Measurements from ENCODE around the gene MAGI1.

MAGI1 gene

DNA sequence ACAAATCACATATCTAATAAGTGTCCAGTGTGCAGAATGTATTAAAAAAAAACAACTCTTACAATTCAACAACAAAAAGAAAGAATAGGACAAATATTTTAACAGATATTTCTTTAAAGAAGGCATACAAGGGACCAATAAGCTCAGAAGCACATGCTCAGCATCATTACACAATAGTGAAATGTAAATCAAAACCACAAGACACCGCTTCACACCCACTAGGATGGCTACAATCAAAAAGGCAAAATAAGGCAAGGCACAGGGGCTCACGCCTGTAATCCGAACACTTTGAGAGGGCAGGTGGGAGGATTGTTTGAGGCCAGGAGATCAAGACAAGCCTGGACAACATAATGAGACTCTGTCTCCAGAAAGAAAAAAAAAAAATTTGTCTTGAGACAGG, 255.6 kb downstream of the MAGI1 start:
- Histone ChIP-seq H3K27me3 (ENCODE audit: insufficient read depth, poor library complexity, severe bottlenecking) (peaks cover 2% of the 10 kb centered on the region), H3K27ac (replicated peaks) (no peak overlapping the region), H3K4me3 (replicated peaks; ENCODE audit: insufficient read depth, low read length) (no peak overlapping the region)
- DNase-seq (ENCODE audit: low read depth in 1 of 2, low spot score in 1 of 2): no peak
- TF ChIP-seq POLR2AphosphoS5 (IDR thresholded peaks at IDR 0.05; ENCODE audit: low read depth) (no peak), GABPA (IDR thresholded peaks at IDR 0.05; ENCODE audit: low read depth) (no peak), SPI1 (IDR thresholded peaks at IDR 0.05; ENCODE audit: borderline replicate concordance, low read depth) (no peak)
- TF ChIP-seq, protein P1, sequence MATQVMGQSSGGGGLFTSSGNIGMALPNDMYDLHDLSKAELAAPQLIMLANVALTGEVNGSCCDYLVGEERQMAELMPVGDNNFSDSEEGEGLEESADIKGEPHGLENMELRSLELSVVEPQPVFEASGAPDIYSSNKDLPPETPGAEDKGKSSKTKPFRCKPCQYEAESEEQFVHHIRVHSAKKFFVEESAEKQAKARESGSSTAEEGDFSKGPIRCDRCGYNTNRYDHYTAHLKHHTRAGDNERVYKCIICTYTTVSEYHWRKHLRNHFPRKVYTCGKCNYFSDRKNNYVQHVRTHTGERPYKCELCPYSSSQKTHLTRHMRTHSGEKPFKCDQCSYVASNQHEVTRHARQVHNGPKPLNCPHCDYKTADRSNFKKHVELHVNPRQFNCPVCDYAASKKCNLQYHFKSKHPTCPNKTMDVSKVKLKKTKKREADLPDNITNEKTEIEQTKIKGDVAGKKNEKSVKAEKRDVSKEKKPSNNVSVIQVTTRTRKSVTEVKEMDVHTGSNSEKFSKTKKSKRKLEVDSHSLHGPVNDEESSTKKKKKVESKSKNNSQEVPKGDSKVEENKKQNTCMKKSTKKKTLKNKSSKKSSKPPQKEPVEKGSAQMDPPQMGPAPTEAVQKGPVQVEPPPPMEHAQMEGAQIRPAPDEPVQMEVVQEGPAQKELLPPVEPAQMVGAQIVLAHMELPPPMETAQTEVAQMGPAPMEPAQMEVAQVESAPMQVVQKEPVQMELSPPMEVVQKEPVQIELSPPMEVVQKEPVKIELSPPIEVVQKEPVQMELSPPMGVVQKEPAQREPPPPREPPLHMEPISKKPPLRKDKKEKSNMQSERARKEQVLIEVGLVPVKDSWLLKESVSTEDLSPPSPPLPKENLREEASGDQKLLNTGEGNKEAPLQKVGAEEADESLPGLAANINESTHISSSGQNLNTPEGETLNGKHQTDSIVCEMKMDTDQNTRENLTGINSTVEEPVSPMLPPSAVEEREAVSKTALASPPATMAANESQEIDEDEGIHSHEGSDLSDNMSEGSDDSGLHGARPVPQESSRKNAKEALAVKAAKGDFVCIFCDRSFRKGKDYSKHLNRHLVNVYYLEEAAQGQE (IDR thresholded peaks at IDR 0.05; ENCODE audit: insufficient replicate concordance, low read depth): no peak
- TF ChIP-seq, protein P2, sequence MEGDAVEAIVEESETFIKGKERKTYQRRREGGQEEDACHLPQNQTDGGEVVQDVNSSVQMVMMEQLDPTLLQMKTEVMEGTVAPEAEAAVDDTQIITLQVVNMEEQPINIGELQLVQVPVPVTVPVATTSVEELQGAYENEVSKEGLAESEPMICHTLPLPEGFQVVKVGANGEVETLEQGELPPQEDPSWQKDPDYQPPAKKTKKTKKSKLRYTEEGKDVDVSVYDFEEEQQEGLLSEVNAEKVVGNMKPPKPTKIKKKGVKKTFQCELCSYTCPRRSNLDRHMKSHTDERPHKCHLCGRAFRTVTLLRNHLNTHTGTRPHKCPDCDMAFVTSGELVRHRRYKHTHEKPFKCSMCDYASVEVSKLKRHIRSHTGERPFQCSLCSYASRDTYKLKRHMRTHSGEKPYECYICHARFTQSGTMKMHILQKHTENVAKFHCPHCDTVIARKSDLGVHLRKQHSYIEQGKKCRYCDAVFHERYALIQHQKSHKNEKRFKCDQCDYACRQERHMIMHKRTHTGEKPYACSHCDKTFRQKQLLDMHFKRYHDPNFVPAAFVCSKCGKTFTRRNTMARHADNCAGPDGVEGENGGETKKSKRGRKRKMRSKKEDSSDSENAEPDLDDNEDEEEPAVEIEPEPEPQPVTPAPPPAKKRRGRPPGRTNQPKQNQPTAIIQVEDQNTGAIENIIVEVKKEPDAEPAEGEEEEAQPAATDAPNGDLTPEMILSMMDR (IDR thresholded peaks at IDR 0.05; ENCODE audit: insufficient read depth, low read length): no peak

DNA sequence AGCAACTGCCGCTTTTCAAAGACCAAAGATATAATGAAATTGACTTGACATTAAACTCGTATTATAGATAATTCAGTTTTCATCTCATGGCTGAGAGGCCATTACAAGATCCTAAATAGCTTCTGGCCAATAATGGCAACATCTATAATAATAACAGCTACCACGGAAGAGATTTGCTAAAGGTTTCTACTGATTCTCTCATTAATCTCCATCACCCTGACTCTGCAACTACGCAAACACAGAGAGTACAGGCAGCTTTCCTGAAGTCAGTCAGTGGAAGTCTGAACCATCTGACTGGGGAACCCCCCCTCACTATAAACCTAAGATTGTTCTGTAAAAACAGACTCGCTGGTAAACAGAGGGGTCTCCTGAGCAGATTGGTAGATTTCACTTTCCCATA, 257.1 kb downstream of the MAGI1 start:
- Histone ChIP-seq H3K4me3 (replicated peaks; ENCODE audit: insufficient read depth, low read length) (no peak overlapping the region), H3K27me3 (ENCODE audit: insufficient read depth, poor library complexity, severe bottlenecking) (no peaks in the 10 kb centered on the region), H3K27ac (replicated peaks) (no peak overlapping the region)
- TF ChIP-seq GABPA (IDR thresholded peaks at IDR 0.05; ENCODE audit: low read depth) (no peak), POLR2AphosphoS5 (IDR thresholded peaks at IDR 0.05; ENCODE audit: low read depth) (no peak), SPI1 (IDR thresholded peaks at IDR 0.05; ENCODE audit: borderline replicate concordance, low read depth) (no peak)
- no peak for DNase-seq (ENCODE audit: low read depth in 1 of 2, low spot score in 1 of 2)

DNA sequence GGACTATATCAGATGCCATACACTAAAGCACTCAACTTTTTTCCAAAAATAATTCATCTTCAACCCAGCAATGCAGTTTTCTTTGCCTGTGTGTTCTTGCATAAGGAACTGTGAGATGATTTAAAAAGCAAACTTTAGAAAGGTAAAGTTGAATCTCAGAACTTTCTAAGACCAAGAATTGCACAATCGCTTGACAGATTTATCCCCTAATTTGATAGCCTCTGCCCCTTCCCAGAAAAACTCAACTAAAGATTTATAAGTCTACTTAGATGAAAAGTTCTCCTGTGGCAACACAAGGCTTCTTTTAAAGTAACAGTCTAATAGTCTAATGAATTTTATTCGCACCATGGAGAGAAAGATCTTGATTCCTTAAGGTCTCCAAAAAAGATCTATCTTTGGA, 259.3 kb downstream of the MAGI1 start:
- H3K4me3 ChIP-seq (replicated peaks; ENCODE audit: insufficient read depth, low read length): no peak overlapping the region
- DNase-seq (ENCODE audit: low read depth in 1 of 2, low spot score in 1 of 2): no peak
- TF ChIP-seq, protein P2 (IDR thresholded peaks at IDR 0.05; ENCODE audit: insufficient read depth, low read length): no peak
- TF ChIP-seq, protein P1 (IDR thresholded peaks at IDR 0.05; ENCODE audit: insufficient replicate concordance, low read depth): no peak
- no peaks in the 10 kb centered on the region for H3K27me3 ChIP-seq (ENCODE audit: insufficient read depth, poor library complexity, severe bottlenecking)
- H3K27ac ChIP-seq (replicated peaks): no peak overlapping the region

DNA sequence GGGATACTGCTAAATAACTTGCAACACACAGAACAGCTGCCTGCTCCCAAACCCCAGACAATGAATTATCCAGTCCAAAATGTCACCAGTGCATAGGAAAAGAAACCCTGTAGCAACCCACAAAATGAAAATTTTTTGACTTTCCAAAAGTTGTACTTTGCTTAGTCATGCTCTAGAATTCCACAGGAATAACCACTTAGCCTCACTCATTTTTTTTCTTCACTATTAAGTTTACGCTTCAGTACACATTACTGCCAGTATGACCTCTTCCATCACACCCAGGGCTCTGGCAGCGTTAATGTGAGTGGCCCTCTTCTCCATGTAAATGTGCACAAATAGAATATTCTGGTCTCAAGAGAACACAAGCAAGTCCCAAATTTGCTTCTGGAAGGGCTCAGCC, 259.8 kb downstream of the MAGI1 start:
- no peak for DNase-seq (ENCODE audit: low read depth in 1 of 2, low spot score in 1 of 2)
- TF ChIP-seq GABPA (IDR thresholded peaks at IDR 0.05; ENCODE audit: low read depth) (no peak), POLR2AphosphoS5 (IDR thresholded peaks at IDR 0.05; ENCODE audit: low read depth) (no peak), SPI1 (IDR thresholded peaks at IDR 0.05; ENCODE audit: borderline replicate concordance, low read depth) (no peak)
- TF ChIP-seq, protein P1 (IDR thresholded peaks at IDR 0.05; ENCODE audit: insufficient replicate concordance, low read depth): no peak
- TF ChIP-seq, protein P2 (IDR thresholded peaks at IDR 0.05; ENCODE audit: insufficient read depth, low read length): no peak
- Histone ChIP-seq H3K4me3 (replicated peaks; ENCODE audit: insufficient read depth, low read length) (no peak overlapping the region), H3K27me3 (ENCODE audit: insufficient read depth, poor library complexity, severe bottlenecking) (no peaks in the 10 kb centered on the region), H3K27ac (replicated peaks) (no peak overlapping the region)

All from HL-60 (cell line).